Transverse colon (tissue), 3 donors: Measurements from ENCODE around the gene PGAP6.

Source experiments
- EP300 ChIP-seq: sonication (generic); formaldehyde crosslinking; IDR thresholded peaks from one replicate; pipeline ENCODE4 v1.6.1; 2017; ENCODE audit warnings: antibody characterized with exemption, low read depth
- POLR2A ChIP-seq: fragments of 450-650 bp; IDR thresholded peaks from one replicate; pipeline ENCODE4 v1.6.1; 2016; ENCODE audit warnings: antibody characterized with exemption, mild to moderate bottlenecking, moderate library complexity
- TF ChIP-seq, protein P1 (sequence below), 5 experiments: fragments of 200-600 bp in 3 of 5; fragments of 450-650 bp in 2 of 5; sonication (generic) in 3 of 5; IDR thresholded peaks; 1 replicate in 2 of 5; 2 replicates in 3 of 5; pipeline ENCODE4 v1.5.1; 2016 to 2017; ENCODE audit warnings: antibody characterized with exemption in 5 of 5, inconsistent platforms in 3 of 5, mild to moderate bottlenecking in 2 of 5, moderate library complexity in 1 of 5

DNA sequence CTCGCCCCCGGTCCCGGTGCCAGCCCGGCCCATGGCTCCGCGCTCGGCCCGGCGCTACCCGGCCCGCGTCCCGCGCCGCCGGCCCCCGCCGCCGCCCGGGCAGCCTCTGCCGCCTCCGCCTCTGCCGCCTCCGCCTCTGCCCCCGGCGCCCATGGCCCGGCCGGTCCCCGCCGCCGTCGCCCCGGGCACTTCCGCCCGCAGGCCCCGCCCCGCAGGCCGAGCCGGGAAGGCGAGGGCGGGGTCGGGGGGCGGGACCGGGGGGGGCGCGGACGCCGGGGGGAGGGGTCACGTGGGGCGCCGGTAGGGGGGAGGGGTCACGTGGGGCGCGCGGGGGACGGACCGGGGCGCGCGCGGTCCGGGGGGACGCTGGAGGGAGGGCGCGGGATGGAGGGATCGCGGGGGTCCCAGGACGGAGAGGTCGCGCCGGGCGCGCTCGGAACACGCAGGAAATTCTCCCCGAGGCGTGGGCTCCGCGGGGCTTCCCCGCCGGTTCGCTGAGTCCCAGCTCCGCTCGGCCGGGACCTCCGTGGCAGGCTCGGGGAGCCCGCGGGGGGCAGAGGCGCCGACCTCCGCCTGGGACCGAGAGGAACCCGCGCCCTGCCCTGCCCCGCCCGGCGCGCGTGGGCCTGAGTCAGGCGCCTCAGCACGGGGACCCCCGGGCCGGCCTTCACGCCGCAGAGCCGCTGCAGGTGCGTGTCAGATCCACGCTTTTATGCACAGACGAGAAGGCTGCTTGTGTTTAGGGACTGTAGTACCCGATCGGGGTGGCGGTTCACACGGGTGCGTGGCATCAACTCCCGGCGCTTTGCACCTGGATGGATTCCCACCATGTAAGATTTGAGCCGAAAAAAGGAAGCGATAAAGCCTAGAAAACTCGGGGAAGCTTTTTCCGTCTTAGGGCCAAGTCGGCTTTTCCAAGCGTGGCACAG is at the start of gene PGAP6:
- TF ChIP-seq, protein P1, sequence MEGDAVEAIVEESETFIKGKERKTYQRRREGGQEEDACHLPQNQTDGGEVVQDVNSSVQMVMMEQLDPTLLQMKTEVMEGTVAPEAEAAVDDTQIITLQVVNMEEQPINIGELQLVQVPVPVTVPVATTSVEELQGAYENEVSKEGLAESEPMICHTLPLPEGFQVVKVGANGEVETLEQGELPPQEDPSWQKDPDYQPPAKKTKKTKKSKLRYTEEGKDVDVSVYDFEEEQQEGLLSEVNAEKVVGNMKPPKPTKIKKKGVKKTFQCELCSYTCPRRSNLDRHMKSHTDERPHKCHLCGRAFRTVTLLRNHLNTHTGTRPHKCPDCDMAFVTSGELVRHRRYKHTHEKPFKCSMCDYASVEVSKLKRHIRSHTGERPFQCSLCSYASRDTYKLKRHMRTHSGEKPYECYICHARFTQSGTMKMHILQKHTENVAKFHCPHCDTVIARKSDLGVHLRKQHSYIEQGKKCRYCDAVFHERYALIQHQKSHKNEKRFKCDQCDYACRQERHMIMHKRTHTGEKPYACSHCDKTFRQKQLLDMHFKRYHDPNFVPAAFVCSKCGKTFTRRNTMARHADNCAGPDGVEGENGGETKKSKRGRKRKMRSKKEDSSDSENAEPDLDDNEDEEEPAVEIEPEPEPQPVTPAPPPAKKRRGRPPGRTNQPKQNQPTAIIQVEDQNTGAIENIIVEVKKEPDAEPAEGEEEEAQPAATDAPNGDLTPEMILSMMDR (IDR thresholded peaks at IDR 0.05), result no peak
- TF ChIP-seq EP300 (no peak), POLR2A (peak; percentile 38)
